Lung (tissue), 12 donors: ENCODE measurements around the gene PIK3CD. TPM values are rescaled to one million over a fixed set of nuclear protein-coding genes. Genes with fewer than 3 reads are reported as not detected.

Experiments used
- ATAC-seq: fragments of 200-7000 bp; cut with Tn5 transposase; one replicate; pipeline ENCODE4 v1.9.1; 2020; ENCODE audit warnings: moderate number of reproducible peaks; ENCODE audit not compliant: insufficient read depth, low FRiP score
- DNase-seq, 3 donors: peaks; one replicate each; pipeline ENCODE4 v3.0.0-alpha.2; 2013 to 2017
- H3K27ac ChIP-seq, 2 donors: one replicate each; pipeline ENCODE4 v1.5.1; 2013; ENCODE audit warnings: mild to moderate bottlenecking in 2 of 2, moderate library complexity in 2 of 2, control low read depth in 1 of 2, inconsistent platforms in 1 of 2, low read depth in 1 of 2, low read length in 1 of 2
- H3K27me3 ChIP-seq, 3 donors: one replicate each; pipeline ENCODE4 v1.5.1; 2013; ENCODE audit warnings: low read length in 2 of 3; ENCODE audit not compliant: control insufficient read depth in 3 of 3, insufficient read depth in 3 of 3
- H3K36me3 ChIP-seq, 4 donors: one replicate each; pipeline ENCODE4 v1.5.1; 2013; ENCODE audit warnings: low read length in 4 of 4, mild to moderate bottlenecking in 1 of 4, moderate library complexity in 1 of 4; ENCODE audit not compliant: control insufficient read depth in 4 of 4, insufficient read depth in 4 of 4
- H3K4me1 ChIP-seq, 5 donors: one replicate each; pipeline ENCODE4 v1.5.1; 2013; ENCODE audit warnings: low read length in 5 of 5, mild to moderate bottlenecking in 2 of 5, moderate library complexity in 1 of 5; ENCODE audit not compliant: control insufficient read depth in 5 of 5, insufficient read depth in 5 of 5
- H3K4me3 ChIP-seq: one replicate; pipeline ENCODE4 v1.5.1; 2013; ENCODE audit warnings: mild to moderate bottlenecking, control low read depth, moderate library complexity
- H3K9ac ChIP-seq, 2 donors: one replicate each; pipeline ENCODE4 v1.5.1; 2013; ENCODE audit warnings: low read length in 2 of 2, control low read depth in 1 of 2; ENCODE audit not compliant: insufficient read depth in 1 of 2
- H3K9me3 ChIP-seq, 4 donors: one replicate each; pipeline ENCODE4 v1.5.1; 2013; ENCODE audit warnings: low read length in 3 of 4, mild to moderate bottlenecking in 1 of 4, moderate library complexity in 1 of 4; ENCODE audit not compliant: control insufficient read depth in 4 of 4, insufficient read depth in 3 of 4
- CTCF ChIP-seq: IDR thresholded peaks from 2 replicates; pipeline ENCODE4 v1.5.1; 2012; ENCODE audit warnings: mild to moderate bottlenecking; ENCODE audit errors: control extremely low read depth, extremely low read depth
- WGBS, 2 donors: extraction: QIAGEN DNeasy Blood & Tissue Kit; methylation state at CpG; one replicate each; pipeline ENCODE4 v1.1.7; 2013; 5-methylcytosine and 5-hydroxymethylcytosine counted together
- polyA plus RNA-seq, 2 donors: library from polyadenylated mRNA; stranded (reverse); fragments of 200-250 nt; gene quantifications; one replicate each; pipeline ENCODE4 v1.2.1, GENCODE V29; 2013
- total RNA-seq, 2 donors: library from RNA; depleted of rRNA in 1 of 2; stranded (reverse); fragments of >200 nt in 1 of 2; gene quantifications; one replicate each; pipeline ENCODE4 v1.2.1, GENCODE V29; 2014 to 2021
- donor health status: control.
- donor health status: control.
- donor health status: Bipolar disorder and iron deficiency.
- donor health status: healthy.
- donor health status: DM: yes; HTN: yes; CAD: no.

Gene PIK3CD
- total and polyA plus RNA-seq, 4 donors, result 7.8 to 29.6 (median 21.8) TPM

DNA sequence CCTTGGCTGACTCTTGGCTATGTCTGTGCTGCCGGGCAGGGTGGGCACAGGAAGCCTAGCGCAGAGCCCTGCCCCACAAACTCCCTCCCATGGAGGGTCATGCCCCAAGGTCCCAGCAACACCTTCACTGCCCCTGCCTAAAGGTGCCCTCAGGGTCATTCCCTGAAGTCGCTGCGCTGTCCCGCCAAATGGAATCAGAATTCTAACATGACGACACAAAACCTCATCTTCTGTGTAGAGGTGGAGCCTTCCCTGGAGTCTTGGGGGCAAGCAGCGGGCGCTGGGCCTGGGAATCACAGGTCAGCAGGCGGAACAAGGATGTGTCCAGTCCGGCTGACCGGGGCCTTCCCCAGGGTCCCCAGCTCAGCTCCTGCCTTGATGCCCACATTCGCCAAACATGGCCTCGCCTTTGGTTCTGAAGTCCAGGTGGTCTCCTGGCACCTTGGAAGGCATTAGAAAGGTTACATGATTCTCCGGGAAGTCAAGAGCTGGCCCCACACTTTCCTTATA lies 45.5 kb upstream of the PIK3CD start:
- WGBS, 2 donors, result 96% methylated on average over 14 of the region's 14 CpGs
- DNase-seq, result no peak
- Histone ChIP-seq H3K9me3 (no peaks in the 10 kb centered on the region), H3K27me3 (no peaks in the 10 kb centered on the region), H3K4me1 (peaks cover 0 to 6% (median 2%) of the 10 kb centered on the region in 5 donors), H3K27ac (no peak overlapping the region), H3K4me3 (no peak overlapping the region), H3K9ac (no peak overlapping the region), H3K36me3 (peaks cover 5 to 46% (median 14%) of the 10 kb centered on the region in 4 donors)
- TF ChIP-seq CTCF, result no peak
- ATAC-seq, result no peak

DNA sequence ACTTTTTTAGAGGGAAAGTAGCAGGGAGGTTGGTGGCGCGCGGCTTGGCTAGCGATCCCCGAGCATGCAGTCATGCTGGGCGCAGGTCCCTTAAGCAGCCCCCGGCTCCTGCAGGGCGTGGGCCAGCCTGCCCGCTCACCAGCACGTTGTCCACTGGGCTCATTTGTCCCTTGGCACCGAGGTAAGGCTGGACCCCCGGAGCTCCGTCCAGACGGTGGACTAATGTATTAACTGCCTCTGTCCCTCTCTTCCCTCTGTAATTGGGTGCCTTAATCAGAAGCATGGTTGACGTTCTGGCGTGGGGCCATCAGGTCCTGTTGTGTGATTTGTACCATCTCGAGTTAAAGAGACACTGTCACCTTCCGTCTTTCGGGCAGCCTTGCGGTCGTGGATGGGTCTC lies 45.1 kb upstream of the PIK3CD start:
- Histone ChIP-seq H3K9ac (no peak overlapping the region), H3K27me3 (no peaks in the 10 kb centered on the region), H3K4me1 (peaks cover 0 to 6% (median 2%) of the 10 kb centered on the region in 5 donors), H3K9me3 (no peaks in the 10 kb centered on the region), H3K36me3 (peaks cover under 1 to 42% (median 12%) of the 10 kb centered on the region in 4 donors), H3K4me3 (no peak overlapping the region), H3K27ac (no peak overlapping the region)
- 92 to 96% methylated on average over 21 of the region's 21 CpGs for WGBS, 2 donors
- no peak for TF ChIP-seq CTCF
- DNase-seq (no peak), ATAC-seq (no peak)

- no peaks in the 10 kb centered on the region for H3K9me3 ChIP-seq
- ATAC-seq, result no peak
- DNase-seq, result no peak
- no peak overlapping the region for H3K27ac ChIP-seq
- 82 to 86% methylated on average over 10 of the region's 10 CpGs for WGBS, 2 donors
- H3K4me1 ChIP-seq, result peaks cover 0 to 6% (median 2%) of the 10 kb centered on the region in 5 donors
- H3K9ac ChIP-seq, result no peak overlapping the region
- no peak overlapping the region for H3K4me3 ChIP-seq
- no peaks in the 10 kb centered on the region for H3K27me3 ChIP-seq
- TF ChIP-seq CTCF, result no peak
- H3K36me3 ChIP-seq, result peaks cover 4 to 43% (median 9%) of the 10 kb centered on the region in 4 donors
Observed at GRCh38 chr1:9606948-9607347, 44.6 kb upstream of the PIK3CD start.

- DNase-seq (no peak), ATAC-seq (no peak)
- Histone ChIP-seq H3K4me1 (peaks cover 0 to 6% (median 2%) of the 10 kb centered on the region in 5 donors), H3K4me3 (no peak overlapping the region), H3K9ac (no peak overlapping the region), H3K9me3 (no peaks in the 10 kb centered on the region), H3K36me3 (peaks cover 5 to 43% (median 9%) of the 10 kb centered on the region in 4 donors), H3K27me3 (no peaks in the 10 kb centered on the region), H3K27ac (no peak overlapping the region)
- WGBS, 2 donors, result 86 to 92% methylated on average over 19 of the region's 19 CpGs
- TF ChIP-seq CTCF, result no peak
Observed at GRCh38 chr1:9607352-9607751, 44.2 kb upstream of the PIK3CD start.
